ENCODE results near the gene RIPOR2. TPM values are rescaled to one million over a fixed set of nuclear protein-coding genes. Genes with fewer than 3 reads are reported as not detected.

RIPOR2 gene
- total RNA-seq, 4 donors from 2014 or later = 5.2 to 34.0 (median 21.2) TPM

DNA sequence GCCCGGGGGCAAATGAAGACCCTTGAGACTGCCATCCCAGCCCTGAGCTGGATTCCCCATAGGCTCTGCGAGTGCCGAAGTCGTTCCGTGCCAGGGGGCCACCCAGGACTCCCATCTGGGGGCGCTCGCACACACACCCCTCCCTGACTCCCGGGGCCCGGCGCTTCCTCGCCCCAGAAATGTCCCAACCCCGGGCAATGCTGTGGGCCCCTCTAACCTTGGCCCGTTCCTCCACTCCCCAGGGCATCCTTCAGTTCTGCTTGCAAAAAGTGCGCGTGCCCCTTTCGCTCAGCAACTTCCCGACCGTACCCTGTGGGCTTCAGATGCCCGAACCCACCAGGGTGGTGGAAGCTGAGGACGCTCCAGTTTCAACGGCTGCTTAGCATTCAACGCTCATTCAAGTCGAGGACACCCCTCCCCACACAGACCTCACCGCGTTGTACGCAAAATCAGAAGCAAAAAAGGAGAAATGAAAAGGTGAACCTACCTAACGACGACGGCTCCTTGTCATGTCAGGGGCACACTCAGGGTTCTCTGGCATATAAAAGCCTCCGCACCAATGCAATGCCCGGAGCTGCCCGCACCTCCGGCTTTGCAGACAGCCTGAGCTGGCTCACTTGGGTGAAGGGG is 25.3 kb downstream of the RIPOR2 start:
- DNase-seq (peak in 1 of 2 donors; percentile 49), ATAC-seq (peak; percentile 17 to 20)
- Histone ChIP-seq H3K27ac (peak overlapping the region; percentile 87 to 93 (median 89)), H3K36me3 (no peaks in the 10 kb centered on the region), H3K4me3 (peak overlapping the region; percentile 59 to 82 (median 72)), H3K9me3 (no peaks in the 10 kb centered on the region), H3K4me1 (peaks cover 43% of the 10 kb centered on the region in 2 donors), H3K27me3 (no peaks in the 10 kb centered on the region)
- intact Hi-C loops (cut with DNase I; ENCODE audit: low total_unique reads) = loop anchor here (5.0 kb wide), 1 partner anchor 82 kb away; no protein-coding TSS in a partner anchor
- in situ Hi-C loops (cut with MboI; ENCODE audit: low sequenced_read_pairs in 4 of 4) = no loop called here
- TF ChIP-seq POLR2A (IDR thresholded peaks at IDR 0.05) (no peak), CTCF (IDR thresholded peaks at IDR 0.05 in 4 of 5, conservative IDR thresholded peaks at IDR 0.05 in 1 of 5) (peak in 1 of 5 experiments; percentile 8)

GRCh38 chr6:24909241-24910216 is 26.2 kb downstream of the RIPOR2 start:
- H3K36me3 ChIP-seq = no peaks in the 10 kb centered on the region
- DNase-seq = peak in 1 of 2 donors; percentile 37
- intact Hi-C loops (cut with DNase I; ENCODE audit: low total_unique reads) = loop anchor here (5.0 kb wide), 2 partner anchors 83 to 187 kb away; no protein-coding TSS in a partner anchor

DNA sequence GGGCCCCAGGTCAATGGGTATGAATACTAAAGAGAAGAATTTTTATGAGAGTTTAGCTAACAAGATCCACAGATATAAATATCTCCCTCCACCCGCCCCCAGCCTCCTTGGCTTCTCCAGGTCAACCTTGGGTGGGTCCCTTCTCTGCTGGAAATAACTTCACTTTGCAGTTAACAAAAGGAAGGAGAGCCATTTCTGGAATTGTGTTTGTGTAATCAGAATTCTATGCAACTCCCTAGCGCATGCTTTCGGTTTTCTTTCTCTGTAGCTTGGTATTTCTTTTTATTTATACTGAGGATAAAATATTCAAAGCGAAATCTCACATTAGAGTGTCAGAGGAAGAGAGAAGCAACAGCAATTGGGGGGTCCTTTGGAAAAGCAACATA is 27.1 kb downstream of the RIPOR2 start:
- H3K9me3 ChIP-seq = no peaks in the 10 kb centered on the region
- H3K4me1 ChIP-seq = peaks cover 58 to 61% of the 10 kb centered on the region in 2 donors
- H3K27ac ChIP-seq = peak overlapping the region; percentile 87 to 93 (median 89)
- TF ChIP-seq CTCF (IDR thresholded peaks at IDR 0.05 in 4 of 5, conservative IDR thresholded peaks at IDR 0.05 in 1 of 5) = no peak
- no peak for TF ChIP-seq POLR2A (IDR thresholded peaks at IDR 0.05)
- intact Hi-C loops (cut with DNase I; ENCODE audit: low total_unique reads) = loop anchor here (5.0 kb wide), 1 partner anchor 186 kb away; no protein-coding TSS in a partner anchor
- no peaks in the 10 kb centered on the region for H3K27me3 ChIP-seq
- no peaks in the 10 kb centered on the region for H3K36me3 ChIP-seq
- H3K4me3 ChIP-seq = peak overlapping the region in 2 of 4 donors; percentile 8 to 70
- DNase-seq = no peak
- in situ Hi-C loops (cut with MboI; ENCODE audit: low sequenced_read_pairs in 4 of 4) = no loop called here
- no peak for ATAC-seq

More at GRCh38 chr6:24909241-24910216, 26.2 kb downstream of the RIPOR2 start:
- Histone ChIP-seq H3K27ac (peak overlapping the region; percentile 87 to 93 (median 89)), H3K4me1 (peaks cover 51 to 52% of the 10 kb centered on the region in 2 donors), H3K27me3 (no peaks in the 10 kb centered on the region), H3K4me3 (peak overlapping the region; percentile 59 to 82 (median 72)), H3K9me3 (no peaks in the 10 kb centered on the region)
- ATAC-seq = peak in 1 of 2 donors; percentile 8
- TF ChIP-seq CTCF (IDR thresholded peaks at IDR 0.05 in 4 of 5, conservative IDR thresholded peaks at IDR 0.05 in 1 of 5) (no peak), POLR2A (IDR thresholded peaks at IDR 0.05) (no peak)
- in situ Hi-C loops (cut with MboI; ENCODE audit: low sequenced_read_pairs in 4 of 4) = no loop called here

DNA sequence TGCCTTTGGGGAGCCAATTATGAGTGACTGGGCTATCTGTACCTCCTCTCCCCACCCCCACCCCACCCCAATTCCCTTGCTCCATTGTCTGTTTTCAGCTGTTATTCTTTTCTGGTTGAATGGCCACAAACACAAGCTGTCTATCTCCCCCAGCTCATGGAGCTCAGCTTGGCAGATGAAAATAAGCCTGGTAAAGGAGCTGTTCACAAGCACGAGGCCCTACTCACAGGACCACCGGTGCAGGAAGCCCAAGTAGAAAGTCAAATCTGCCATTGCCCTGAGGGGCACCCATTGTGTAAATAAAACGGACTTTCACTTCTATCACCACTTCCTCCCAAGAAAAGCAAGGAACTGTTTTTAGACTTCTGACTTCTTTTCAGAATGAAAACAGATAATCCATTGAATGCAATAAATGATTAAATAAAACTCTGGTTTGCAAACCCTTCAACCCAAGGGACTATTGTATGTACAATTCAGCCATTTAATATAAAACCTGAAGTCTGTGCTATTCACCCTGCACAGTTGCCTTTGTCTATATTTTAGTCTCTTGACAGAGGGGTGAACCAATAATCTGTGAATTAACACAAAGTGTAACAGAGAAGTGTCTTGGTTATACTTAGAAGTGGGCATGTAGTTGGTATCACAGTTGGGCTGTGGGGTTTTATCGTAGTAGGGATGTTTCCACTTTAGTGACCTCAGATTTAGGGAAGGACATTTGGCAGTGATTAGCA is 27.7 kb downstream of the RIPOR2 start:
- Histone ChIP-seq H3K4me1 (peaks cover 64 to 65% of the 10 kb centered on the region in 2 donors), H3K27ac (peak overlapping the region; percentile 87 to 93 (median 89)), H3K27me3 (no peaks in the 10 kb centered on the region), H3K4me3 (no peak overlapping the region), H3K36me3 (no peaks in the 10 kb centered on the region), H3K9me3 (no peaks in the 10 kb centered on the region)
- DNase-seq = no peak
- ATAC-seq = no peak
- intact Hi-C loops (cut with DNase I; ENCODE audit: low total_unique reads) (loop anchor here (5.0 kb wide), 1 partner anchor 186 kb away; no protein-coding TSS in a partner anchor), in situ Hi-C loops (cut with MboI; ENCODE audit: low sequenced_read_pairs in 4 of 4) (no loop called here)
- TF ChIP-seq POLR2A (IDR thresholded peaks at IDR 0.05) (no peak), CTCF (IDR thresholded peaks at IDR 0.05 in 4 of 5, conservative IDR thresholded peaks at IDR 0.05 in 1 of 5) (no peak)
